Body of pancreas (tissue), 4 donors: Measurements from ENCODE around the gene COA7. TPM values are rescaled to one million over a fixed set of nuclear protein-coding genes. Genes with fewer than 3 reads are reported as not detected.
A peak's percentile ranks its signal among the peaks of the same experiment; 100 is the strongest.

Experiments used
- ATAC-seq: fragments of 150-250 bp; one replicate; pipeline ENCODE4 v1.9.1; 2016
- DNase-seq, 4 donors: peaks; one replicate each; pipeline ENCODE4 v3.0.0-alpha.2; 2019
- H3K27ac ChIP-seq, 4 donors: fragments of 200-600 bp; sonication (generic); 1 replicate in 3 of 4; 2 replicates in 1 of 4; pipeline versions ENCODE4 v1.5.1 to v1.6.1; 2016 to 2019; ENCODE audit warnings: mild to moderate bottlenecking in 1 of 4, mixed read lengths in 1 of 4, moderate library complexity in 1 of 4
- H3K27me3 ChIP-seq, 2 donors: fragments of 200-600 bp; sonication (generic); one replicate each; pipeline ENCODE4 v1.6.0; 2016; ENCODE audit warnings: mild to moderate bottlenecking in 1 of 2
- H3K36me3 ChIP-seq, 2 donors: fragments of 200-600 bp; sonication (generic); replicated peaks in 1 of 2; 2 replicates each; pipeline ENCODE4 v1.5.1; 2016; ENCODE audit warnings: low read depth in 2 of 2; ENCODE audit not compliant: insufficient read depth in 1 of 2
- H3K4me1 ChIP-seq: fragments of 200-600 bp; sonication (generic); one replicate; pipeline ENCODE4 v1.6.0; 2016
- H3K4me3 ChIP-seq, 2 donors: fragments of 200-600 bp; sonication (generic); 1 replicate in 1 of 2; 2 replicates in 1 of 2; pipeline ENCODE4 v1.5.1; 2016 to 2019
- H3K9me3 ChIP-seq, 3 donors: fragments of 200-600 bp; sonication (generic); 1 replicate in 2 of 3; 2 replicates in 1 of 3; pipeline ENCODE4 v1.5.1; 2016
- POLR2A ChIP-seq, 3 donors: fragments of 450-650 bp; IDR thresholded peaks; one replicate each; pipeline ENCODE4 v1.6.1; 2016; ENCODE audit warnings: antibody characterized with exemption in 3 of 3, mild to moderate bottlenecking in 2 of 3
- WGBS, 2 donors: methylation state at CpG; one replicate each; pipeline ENCODE4 v1.1.5; 2017; 5-methylcytosine and 5-hydroxymethylcytosine counted together
- intact Hi-C: fragments of 100-400 bp; cut with DNase I; formaldehyde crosslinking; loops from one replicate; pipeline ENCODE4 v1.15.1; 2023
- total RNA-seq, 2 donors: library from RNA; depleted of rRNA; stranded (reverse); fragments of >200 nt; gene quantifications; one replicate each; pipeline ENCODE4 v1.1.0, GENCODE V29; 2016
- TF ChIP-seq, protein P1 (sequence below), 7 experiments: fragments of 450-650 bp in 4 of 7; fragments of 200-600 bp in 3 of 7; sonication (generic) in 3 of 7; IDR thresholded peaks; one replicate each; pipeline ENCODE4 v1.5.1; 2016 to 2019; ENCODE audit warnings: antibody characterized with exemption in 7 of 7

COA7 gene
- total RNA-seq, 2 donors from 2014 or later, result 4.3 to 6.0 TPM

DNA sequence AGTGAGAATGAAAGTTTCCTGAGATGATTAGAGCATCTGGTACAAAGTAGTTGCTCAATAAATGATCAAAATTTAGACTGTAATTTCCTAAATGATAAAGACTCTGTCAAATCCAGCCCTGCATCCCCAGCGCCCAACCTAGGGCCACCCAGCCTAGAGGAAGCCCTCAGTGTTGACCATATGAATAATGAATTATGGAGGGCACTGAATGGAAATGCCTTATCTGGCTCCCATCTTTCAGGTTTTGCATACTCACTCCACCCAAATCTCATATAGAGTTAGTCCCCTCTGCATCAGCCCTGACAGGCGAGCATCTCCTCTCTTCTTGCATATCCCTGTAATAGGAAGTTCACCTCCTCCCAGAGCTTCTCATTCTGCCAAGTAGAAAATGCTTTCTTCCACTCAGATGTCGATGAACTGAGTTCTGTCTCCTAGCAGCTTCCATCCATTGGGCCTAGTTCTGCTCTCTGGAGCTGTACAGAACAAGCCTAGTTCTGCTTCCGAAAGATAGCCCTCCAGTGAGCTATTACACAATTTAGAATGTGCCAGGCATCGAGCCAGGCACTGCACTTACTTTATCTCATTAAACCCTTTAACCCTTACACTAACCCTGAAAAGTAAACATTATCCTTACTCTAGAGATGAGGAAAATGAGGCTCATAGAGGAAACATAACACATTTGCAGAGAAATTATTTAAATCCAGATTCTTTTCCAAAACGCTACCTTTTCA, 20.9 kb downstream of the COA7 start:
- intact Hi-C loops, result no loop called here
- TF ChIP-seq, protein P1, sequence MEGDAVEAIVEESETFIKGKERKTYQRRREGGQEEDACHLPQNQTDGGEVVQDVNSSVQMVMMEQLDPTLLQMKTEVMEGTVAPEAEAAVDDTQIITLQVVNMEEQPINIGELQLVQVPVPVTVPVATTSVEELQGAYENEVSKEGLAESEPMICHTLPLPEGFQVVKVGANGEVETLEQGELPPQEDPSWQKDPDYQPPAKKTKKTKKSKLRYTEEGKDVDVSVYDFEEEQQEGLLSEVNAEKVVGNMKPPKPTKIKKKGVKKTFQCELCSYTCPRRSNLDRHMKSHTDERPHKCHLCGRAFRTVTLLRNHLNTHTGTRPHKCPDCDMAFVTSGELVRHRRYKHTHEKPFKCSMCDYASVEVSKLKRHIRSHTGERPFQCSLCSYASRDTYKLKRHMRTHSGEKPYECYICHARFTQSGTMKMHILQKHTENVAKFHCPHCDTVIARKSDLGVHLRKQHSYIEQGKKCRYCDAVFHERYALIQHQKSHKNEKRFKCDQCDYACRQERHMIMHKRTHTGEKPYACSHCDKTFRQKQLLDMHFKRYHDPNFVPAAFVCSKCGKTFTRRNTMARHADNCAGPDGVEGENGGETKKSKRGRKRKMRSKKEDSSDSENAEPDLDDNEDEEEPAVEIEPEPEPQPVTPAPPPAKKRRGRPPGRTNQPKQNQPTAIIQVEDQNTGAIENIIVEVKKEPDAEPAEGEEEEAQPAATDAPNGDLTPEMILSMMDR (IDR thresholded peaks at IDR 0.05), result no peak
- no peak for TF ChIP-seq POLR2A (IDR thresholded peaks at IDR 0.05)
- no peaks in the 10 kb centered on the region for H3K9me3 ChIP-seq
- ATAC-seq (peak; percentile 72), DNase-seq (peak; percentile 25 to 55 (median 28))
- no peak overlapping the region for H3K4me3 ChIP-seq
- no peaks in the 10 kb centered on the region for H3K36me3 ChIP-seq
- 52 to 55% methylated on average over 6 of the region's 6 CpGs for WGBS, 2 donors
- peaks cover 8% of the 10 kb centered on the region for H3K4me1 ChIP-seq
- no peaks in the 10 kb centered on the region for H3K27me3 ChIP-seq
- no peak overlapping the region for H3K27ac ChIP-seq

DNA sequence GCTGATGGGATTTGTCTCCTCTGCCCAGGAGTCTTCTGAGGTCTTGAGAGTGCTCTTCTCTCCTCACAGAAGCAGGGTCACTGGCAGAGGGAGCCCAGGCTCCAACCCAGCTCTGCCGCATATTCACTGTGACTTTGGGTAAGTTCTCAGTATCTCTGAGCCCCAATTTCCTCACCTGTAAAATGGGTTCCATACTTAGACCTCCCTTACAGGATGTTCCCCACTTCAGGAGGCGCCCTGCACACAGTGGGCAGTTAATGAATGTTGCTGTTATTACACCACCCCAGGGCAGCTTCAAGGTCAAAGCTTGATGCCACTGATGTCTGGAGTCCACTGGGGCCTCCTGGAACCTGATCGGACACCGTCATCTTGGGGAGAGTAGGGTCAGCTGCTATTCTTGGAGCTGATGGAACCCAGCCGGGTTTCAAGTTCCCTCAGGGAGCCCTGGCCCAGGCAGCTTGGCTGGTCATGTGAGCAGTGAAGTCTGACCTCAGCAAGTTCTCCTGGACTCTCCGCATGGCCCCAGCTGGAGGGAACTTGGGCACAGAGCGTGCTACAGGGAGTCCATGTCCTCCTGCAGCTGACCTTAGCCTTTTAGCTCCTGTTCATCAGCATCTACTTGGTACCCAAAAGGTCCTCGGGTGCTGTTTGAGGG, 21.8 kb downstream of the COA7 start:
- Histone ChIP-seq H3K9me3 (no peaks in the 10 kb centered on the region), H3K27ac (no peak overlapping the region), H3K27me3 (no peaks in the 10 kb centered on the region), H3K4me3 (no peak overlapping the region), H3K4me1 (peaks cover 8% of the 10 kb centered on the region), H3K36me3 (no peaks in the 10 kb centered on the region)
- no peak for ATAC-seq
- intact Hi-C loops, result no loop called here
- TF ChIP-seq, protein P1 (IDR thresholded peaks at IDR 0.05), result no peak
- no peak for TF ChIP-seq POLR2A (IDR thresholded peaks at IDR 0.05)
- peak in 2 of 4 donors; percentile 13 to 55 for DNase-seq
- 77 to 93% methylated on average over 3 to 8 of the region's 8 CpGs for WGBS, 2 donors

DNA sequence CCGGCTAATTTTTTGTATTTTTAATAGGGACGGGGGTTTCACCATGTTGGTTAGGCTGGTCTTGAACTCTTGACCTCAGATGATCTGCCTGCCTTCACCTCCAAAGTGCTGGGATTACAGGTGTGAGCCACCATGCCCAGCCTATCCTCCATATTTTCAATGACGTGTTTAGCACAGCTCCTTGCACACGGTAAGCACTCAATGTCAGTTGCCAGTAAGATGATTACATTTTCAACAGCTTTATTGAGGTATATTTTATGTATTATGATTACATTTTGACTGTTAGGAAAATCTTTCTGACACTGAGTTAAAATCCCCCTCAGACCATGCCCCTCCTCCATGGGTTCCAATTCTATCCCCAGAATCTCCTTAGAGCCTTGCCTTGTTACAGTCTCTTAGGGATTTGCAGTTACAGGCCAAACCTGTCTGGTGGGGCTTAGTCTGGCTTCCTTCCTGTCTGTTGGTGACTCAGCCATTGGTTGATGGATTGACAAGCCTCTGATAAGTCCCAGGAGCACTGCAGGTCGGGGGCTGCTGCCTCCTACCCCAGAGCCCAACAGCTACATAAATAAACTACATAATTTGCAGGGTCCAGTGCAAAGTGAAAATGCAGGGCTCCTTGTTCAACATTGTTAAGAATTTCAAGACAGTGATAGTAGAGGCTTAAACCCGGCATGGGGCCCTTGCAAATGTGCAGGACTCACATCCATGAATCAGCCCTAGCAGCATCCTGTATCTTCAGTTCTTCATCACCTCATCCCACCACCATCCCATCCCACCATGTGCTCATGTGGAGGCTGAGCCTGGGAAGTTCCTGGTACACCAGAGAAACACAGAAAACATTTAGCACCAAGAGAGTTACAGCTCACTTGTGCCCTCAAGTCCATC, 23.4 kb downstream of the COA7 start:
- DNase-seq, result no peak
- H3K27ac ChIP-seq, result no peak overlapping the region
- intact Hi-C loops, result no loop called here
- H3K9me3 ChIP-seq, result no peaks in the 10 kb centered on the region
- ATAC-seq, result no peak
- WGBS, 2 donors, result 58 to 68% methylated on average over 6 of the region's 6 CpGs
- no peaks in the 10 kb centered on the region for H3K27me3 ChIP-seq
- peaks cover 8% of the 10 kb centered on the region for H3K4me1 ChIP-seq
- H3K36me3 ChIP-seq, result no peaks in the 10 kb centered on the region
- no peak for TF ChIP-seq POLR2A (IDR thresholded peaks at IDR 0.05)
- TF ChIP-seq, protein P1 (IDR thresholded peaks at IDR 0.05), result no peak
- no peak overlapping the region for H3K4me3 ChIP-seq

DNA sequence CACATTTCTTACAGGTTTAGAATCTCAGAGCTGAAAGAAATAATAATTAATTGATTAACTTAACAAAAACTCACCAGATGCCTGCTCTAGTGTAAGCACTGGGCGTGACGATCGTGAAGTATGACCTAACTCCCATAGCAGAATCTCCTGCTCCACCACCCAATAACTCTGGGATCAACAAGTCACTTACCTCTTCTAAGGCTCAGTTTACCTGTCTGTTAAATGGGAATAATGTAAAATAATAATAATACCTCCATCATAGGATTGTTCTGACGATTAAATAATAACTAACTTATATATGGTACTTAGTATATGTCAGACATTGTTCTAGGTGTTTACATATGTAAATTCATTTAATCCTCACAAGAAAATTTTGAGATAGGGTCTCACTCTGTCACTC, 24.6 kb downstream of the COA7 start:
- intact Hi-C loops, result no loop called here
- DNase-seq (no peak), ATAC-seq (no peak)
- Histone ChIP-seq H3K27ac (no peak overlapping the region), H3K4me3 (no peak overlapping the region), H3K4me1 (peaks cover 8% of the 10 kb centered on the region), H3K9me3 (no peaks in the 10 kb centered on the region), H3K36me3 (no peaks in the 10 kb centered on the region), H3K27me3 (no peaks in the 10 kb centered on the region)
- WGBS, 2 donors, result 84 to 95% methylated on average over 4 of the region's 4 CpGs
- no peak for TF ChIP-seq POLR2A (IDR thresholded peaks at IDR 0.05)
- TF ChIP-seq, protein P1 (IDR thresholded peaks at IDR 0.05), result no peak
